ENCODE measurements around the gene YPEL2. TPM values are rescaled to one million over a fixed set of nuclear protein-coding genes. Genes with fewer than 3 reads are reported as not detected.

Gene YPEL2
- total and polyA plus RNA-seq, 2 of the 13 experiments (the other 11 are each of a cell fraction or from before 2014, with no cell fraction given): 8.5 to 21.1 TPM

- TF ChIP-seq ZBTB44 (CRISPR knock-in tag; IDR thresholded peaks at IDR 0.05): no peak
- TF ChIP-seq, protein P1, sequence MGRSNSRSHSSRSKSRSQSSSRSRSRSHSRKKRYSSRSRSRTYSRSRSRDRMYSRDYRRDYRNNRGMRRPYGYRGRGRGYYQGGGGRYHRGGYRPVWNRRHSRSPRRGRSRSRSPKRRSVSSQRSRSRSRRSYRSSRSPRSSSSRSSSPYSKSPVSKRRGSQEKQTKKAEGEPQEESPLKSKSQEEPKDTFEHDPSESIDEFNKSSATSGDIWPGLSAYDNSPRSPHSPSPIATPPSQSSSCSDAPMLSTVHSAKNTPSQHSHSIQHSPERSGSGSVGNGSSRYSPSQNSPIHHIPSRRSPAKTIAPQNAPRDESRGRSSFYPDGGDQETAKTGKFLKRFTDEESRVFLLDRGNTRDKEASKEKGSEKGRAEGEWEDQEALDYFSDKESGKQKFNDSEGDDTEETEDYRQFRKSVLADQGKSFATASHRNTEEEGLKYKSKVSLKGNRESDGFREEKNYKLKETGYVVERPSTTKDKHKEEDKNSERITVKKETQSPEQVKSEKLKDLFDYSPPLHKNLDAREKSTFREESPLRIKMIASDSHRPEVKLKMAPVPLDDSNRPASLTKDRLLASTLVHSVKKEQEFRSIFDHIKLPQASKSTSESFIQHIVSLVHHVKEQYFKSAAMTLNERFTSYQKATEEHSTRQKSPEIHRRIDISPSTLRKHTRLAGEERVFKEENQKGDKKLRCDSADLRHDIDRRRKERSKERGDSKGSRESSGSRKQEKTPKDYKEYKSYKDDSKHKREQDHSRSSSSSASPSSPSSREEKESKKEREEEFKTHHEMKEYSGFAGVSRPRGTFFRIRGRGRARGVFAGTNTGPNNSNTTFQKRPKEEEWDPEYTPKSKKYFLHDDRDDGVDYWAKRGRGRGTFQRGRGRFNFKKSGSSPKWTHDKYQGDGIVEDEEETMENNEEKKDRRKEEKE (IDR thresholded peaks at IDR 0.05): no peak
- no peak for TF ChIP-seq TBX2 (CRISPR knock-in tag; IDR thresholded peaks at IDR 0.05; ENCODE audit: borderline replicate concordance)
- peak; percentile 99 for TF ChIP-seq SMC3 (IDR thresholded peaks at IDR 0.05; ENCODE audit: low read length)
- no peak for TF ChIP-seq ZNF296 (CRISPR knock-in tag; conservative IDR thresholded peaks at IDR 0.05)
- no peak for TF ChIP-seq ZNF557 (CRISPR knock-in tag; IDR thresholded peaks at IDR 0.05)
- no peak for TF ChIP-seq ZNF773 (CRISPR knock-in tag; IDR thresholded peaks at IDR 0.05; ENCODE audit: borderline replicate concordance)
- TF ChIP-seq NFYC (CRISPR knock-in tag; IDR thresholded peaks at IDR 0.05): no peak
- no peak for TF ChIP-seq ATRX (CRISPR knock-in tag; IDR thresholded peaks at IDR 0.05; ENCODE audit: borderline replicate concordance)
- TF ChIP-seq ZNF24 (IDR thresholded peaks at IDR 0.05): 0 out of 2 replicates have a peak, but pooled peaks have one; percentile 24
- no peak for TF ChIP-seq NFATC3 (CRISPR knock-in tag; IDR thresholded peaks at IDR 0.05)
- no peak for TF ChIP-seq HDAC6 (IDR thresholded peaks at IDR 0.05; ENCODE audit: low read depth, low read length)
- TF ChIP-seq MAFG (CRISPR knock-in tag; IDR thresholded peaks at IDR 0.05): no peak
- TF ChIP-seq NCOA5 (CRISPR knock-in tag; IDR thresholded peaks at IDR 0.05): no peak
- no peak for TF ChIP-seq ZNF205 (CRISPR knock-in tag; IDR thresholded peaks at IDR 0.05)
- TF ChIP-seq MTF1 (CRISPR knock-in tag; IDR thresholded peaks at IDR 0.05): no peak
- peak; percentile 25; the same call in 1 of the 2 replicates for TF ChIP-seq SOX5 (CRISPR knock-in tag; IDR thresholded peaks at IDR 0.05; ENCODE audit: borderline replicate concordance)
- no peak for TF ChIP-seq YY1 (IDR thresholded peaks at IDR 0.05; ENCODE audit: insufficient read depth, insufficient replicate concordance, low read depth, low read length)
- TF ChIP-seq TOPORS (CRISPR knock-in tag; IDR thresholded peaks at IDR 0.05): no peak
- TF ChIP-seq E2F2 (CRISPR knock-in tag; IDR thresholded peaks at IDR 0.05; ENCODE audit: borderline replicate concordance): no peak
- TF ChIP-seq ZNF784 (CRISPR knock-in tag; IDR thresholded peaks at IDR 0.05; ENCODE audit: borderline replicate concordance): 0 out of 2 replicates have a peak, but pooled peaks have one; percentile 27
- TF ChIP-seq, protein P2, sequence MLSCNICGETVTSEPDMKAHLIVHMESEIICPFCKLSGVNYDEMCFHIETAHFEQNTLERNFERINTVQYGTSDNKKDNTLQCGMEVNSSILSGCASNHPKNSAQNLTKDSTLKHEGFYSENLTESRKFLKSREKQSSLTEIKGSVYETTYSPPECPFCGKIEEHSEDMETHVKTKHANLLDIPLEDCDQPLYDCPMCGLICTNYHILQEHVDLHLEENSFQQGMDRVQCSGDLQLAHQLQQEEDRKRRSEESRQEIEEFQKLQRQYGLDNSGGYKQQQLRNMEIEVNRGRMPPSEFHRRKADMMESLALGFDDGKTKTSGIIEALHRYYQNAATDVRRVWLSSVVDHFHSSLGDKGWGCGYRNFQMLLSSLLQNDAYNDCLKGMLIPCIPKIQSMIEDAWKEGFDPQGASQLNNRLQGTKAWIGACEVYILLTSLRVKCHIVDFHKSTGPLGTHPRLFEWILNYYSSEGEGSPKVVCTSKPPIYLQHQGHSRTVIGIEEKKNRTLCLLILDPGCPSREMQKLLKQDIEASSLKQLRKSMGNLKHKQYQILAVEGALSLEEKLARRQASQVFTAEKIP (CRISPR knock-in tag; IDR thresholded peaks at IDR 0.05; ENCODE audit: borderline replicate concordance): no peak
- no peak for TF ChIP-seq ZC3H13 (CRISPR knock-in tag; IDR thresholded peaks at IDR 0.05)
Observed at GRCh38 chr17:59440757-59441463, 109.5 kb downstream of the YPEL2 start (continued).
